T-cell (primary cell): ENCODE measurements around the gene FOXD2. TPM values are rescaled to one million over a fixed set of nuclear protein-coding genes. Genes with fewer than 3 reads are reported as not detected.
"Not testable (repeated sequence)": the region's sequence is repeated elsewhere in the genome, so short reads cannot be mapped to it uniquely, and the experiment has no call there.

Source experiments
- ATAC-seq, 4 experiments: fragments of 200-7000 bp in 3 of 4; fragments of 150-1000 bp in 1 of 4; cut with Tn5 transposase; replicated peaks in 1 of 4; 1 replicate in 3 of 4; 2 replicates in 1 of 4; pipeline ENCODE4 v1.10.0; 2021; ENCODE audit warnings: moderate library complexity in 3 of 4, mild to moderate bottlenecking in 2 of 4, moderate number of reproducible peaks in 1 of 4
- CTCF ChIA-PET, 2 donors: fragments of 300-600 bp; sonication (Branson Sonifier 250); formaldehyde crosslinking; loops; one replicate each; lab custom pipeline; 2022; ENCODE audit warnings: antibody characterized with exemption in 2 of 2; lab: Charles Lee
- POLR2A ChIA-PET, 2 donors: fragments of 300-600 bp; sonication (Branson Sonifier 250); formaldehyde crosslinking; loops; one replicate each; lab custom pipeline; 2022; ENCODE audit warnings: antibody characterized with exemption in 2 of 2; lab: Charles Lee
- DNase-seq, 35 experiments: peaks; one replicate each; pipeline versions ENCODE4 v3.0.0 to v3.0.0-alpha.2; 2013 to 2023
- H3K27ac ChIP-seq: one replicate; pipeline ENCODE4 v1.5.1; 2013; ENCODE audit warnings: low read length
- H3K27me3 ChIP-seq, 2 experiments: replicated peaks in 1 of 2; 1 replicate in 1 of 2; 2 replicates in 1 of 2; pipeline versions ENCODE4 v1.6.1 to v1.7.0; 2013; ENCODE audit warnings: low read length in 1 of 2, mixed read lengths in 1 of 2; ENCODE audit not compliant: control insufficient read depth in 2 of 2, insufficient read depth in 2 of 2; ENCODE audit errors: extremely low read depth in 1 of 2
- H3K36me3 ChIP-seq, 2 donors: 1 replicate in 1 of 2; 2 replicates in 1 of 2; pipeline versions ENCODE4 v1.6.1 to v1.7.0; 2013; ENCODE audit warnings: low read length in 1 of 2; ENCODE audit not compliant: control insufficient read depth in 2 of 2, insufficient read depth in 1 of 2; ENCODE audit errors: extremely low read depth in 1 of 2
- H3K4me1 ChIP-seq, 2 experiments: 1 replicate in 1 of 2; 2 replicates in 1 of 2; pipeline versions ENCODE4 v1.6.1 to v1.7.0; 2013; ENCODE audit warnings: low read length in 2 of 2, mixed read lengths in 1 of 2; ENCODE audit not compliant: insufficient read depth in 2 of 2, control insufficient read depth in 1 of 2; ENCODE audit errors: extremely low read depth in 1 of 2
- H3K4me3 ChIP-seq, 2 donors: 1 replicate in 1 of 2; 2 replicates in 1 of 2; pipeline versions ENCODE4 v1.5.1 to v1.7.0; 2013; ENCODE audit warnings: mild to moderate bottlenecking in 2 of 2, low read length in 1 of 2, moderate library complexity in 1 of 2; ENCODE audit not compliant: control insufficient read depth in 1 of 2; ENCODE audit errors: extremely low read depth in 1 of 2
- H3K9me3 ChIP-seq: 2 replicates; pipeline ENCODE4 v1.7.0; 2013
- H3K27ac Mint-ChIP-seq, 2 donors: one replicate each; pipeline ENCODE4 v1.8.0; 2020 to 2021; ENCODE audit warnings: mild to moderate bottlenecking in 2 of 2, mixed read lengths in 2 of 2
- H3K27me3 Mint-ChIP-seq, 2 donors: one replicate each; pipeline ENCODE4 v1.8.0; 2021 to 2022; ENCODE audit warnings: mixed read lengths in 2 of 2
- H3K36me3 Mint-ChIP-seq: one replicate; pipeline ENCODE4 v1.8.0; 2021; ENCODE audit warnings: mixed read lengths
- H3K4me1 Mint-ChIP-seq, 3 donors: one replicate each; pipeline ENCODE4 v1.8.0; 2020 to 2022; ENCODE audit warnings: mixed read lengths in 3 of 3, mild to moderate bottlenecking in 1 of 3
- H3K4me3 Mint-ChIP-seq, 3 donors: one replicate each; pipeline ENCODE4 v1.8.0; 2020 to 2022; ENCODE audit warnings: mild to moderate bottlenecking in 3 of 3, mixed read lengths in 3 of 3, moderate library complexity in 3 of 3
- H3K9me3 Mint-ChIP-seq, 3 donors: one replicate each; pipeline ENCODE4 v1.8.0; 2020 to 2022; ENCODE audit warnings: mixed read lengths in 3 of 3
- WGBS: methylation state at CpG from one replicate; pipeline ENCODE4 v1.1.5; 2013; ENCODE audit warnings: missing lambda C conversion rate; ENCODE audit not compliant: insufficient coverage; 5-methylcytosine and 5-hydroxymethylcytosine counted together
- total RNA-seq, 35 experiments: library from RNA in 6 of 35; stranded (reverse) in 6 of 35; fragments of 120-200 nt in 1 of 35; gene quantifications; one replicate each; pipeline versions ENCODE4 v1.2.1 to v1.2.4 and lab custom pipeline; 2013 to 2026

The FOXD2 gene
- total RNA-seq, 5 donors from 2014 or later (not counting 1 experiment from before 2014, with no cell fraction given) = 0.42 to 0.76 (median 0.56) TPM

DNA sequence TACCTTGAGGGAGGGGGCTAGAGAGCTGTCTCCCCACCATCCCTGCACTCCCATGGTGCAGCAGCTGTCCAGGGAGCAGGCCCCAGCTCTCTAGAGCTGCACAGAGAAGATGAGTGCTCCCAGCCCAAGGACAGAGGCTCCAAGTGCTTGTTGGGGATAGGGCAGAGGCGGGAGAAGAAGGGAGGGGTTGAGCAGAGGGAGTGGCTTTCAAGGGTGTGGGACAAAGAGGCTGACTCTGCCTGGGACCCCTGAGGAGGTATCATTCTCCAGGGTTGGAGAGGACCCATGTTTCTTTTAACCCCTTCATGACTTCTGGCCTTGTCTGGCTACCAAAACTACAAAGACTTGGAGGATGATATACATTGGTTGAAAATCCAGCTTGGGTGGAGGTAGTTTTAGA is 14.6 kb downstream of the FOXD2 start:
- no peak overlapping the region for H3K4me3 ChIP-seq
- Mint-ChIP-seq H3K4me1 (peaks cover 1 to 4% (median 2%) of the 10 kb centered on the region in 3 donors), H3K4me3 (no peak overlapping the region), H3K36me3 (no peaks in the 10 kb centered on the region), H3K27ac (no peak overlapping the region), H3K27me3 (peaks cover 72 to 73% of the 10 kb centered on the region in 2 donors), H3K9me3 (peaks cover 0 to 4% (median 0%) of the 10 kb centered on the region in 3 donors)
- ChIA-PET POLR2A (no interaction called here), CTCF (interaction anchor here in 1 of 2 donors (1.6 kb wide), 1 partner anchor 15 kb away, joined by 5 read pairs; no protein-coding TSS in a partner anchor)
- WGBS = no CpG with 5 or more reads among the region's 1 CpG
- H3K27ac ChIP-seq = no peak overlapping the region
- no peaks in the 10 kb centered on the region for H3K36me3 ChIP-seq
- H3K27me3 ChIP-seq = peaks cover 24 to 63% of the 10 kb centered on the region in 2 experiments
- H3K9me3 ChIP-seq = no peaks in the 10 kb centered on the region
- no peak for DNase-seq
- H3K4me1 ChIP-seq = peaks cover 0 to 7% of the 10 kb centered on the region in 2 experiments
- ATAC-seq = no peak

- H3K36me3 ChIP-seq, H3K4me3 Mint-ChIP-seq, POLR2A ChIA-PET, H3K9me3 ChIP-seq, H3K4me1 ChIP-seq, H3K4me1 Mint-ChIP-seq, ATAC-seq, H3K27ac Mint-ChIP-seq, DNase-seq, H3K9me3 Mint-ChIP-seq, H3K36me3 Mint-ChIP-seq, H3K27ac ChIP-seq, H3K4me3 ChIP-seq: not testable (repeated sequence)
- peaks cover 70 to 74% of the 10 kb centered on the region in 2 donors for H3K27me3 Mint-ChIP-seq
- CTCF ChIA-PET = interaction anchor here in 1 of 2 donors (1.6 kb wide), 1 partner anchor 16 kb away, joined by 5 read pairs; no protein-coding TSS in a partner anchor
- WGBS = no CpG with 5 or more reads among the region's 2 CpGs
- H3K27me3 ChIP-seq = peaks cover 24 to 57% of the 10 kb centered on the region in 2 experiments
Observed at GRCh38 chr1:47453910-47454309, 16.1 kb downstream of the FOXD2 start.

GRCh38 chr1:47456250-47456649 is 18.4 kb downstream of the FOXD2 start:
- no peak for DNase-seq
- ChIA-PET CTCF (no interaction called here), POLR2A (no interaction called here)
- Histone ChIP-seq H3K9me3 (no peaks in the 10 kb centered on the region), H3K27ac (no peak overlapping the region), H3K4me1 (no peaks in the 10 kb centered on the region), H3K36me3 (no peaks in the 10 kb centered on the region), H3K27me3 (peaks cover 23 to 44% of the 10 kb centered on the region in 2 experiments), H3K4me3 (no peak overlapping the region)
- WGBS = no CpG with 5 or more reads among the region's 4 CpGs
- H3K4me3 Mint-ChIP-seq = no peak overlapping the region
- H3K27me3 Mint-ChIP-seq = peaks cover 68% of the 10 kb centered on the region in 2 donors
- H3K9me3 Mint-ChIP-seq = peaks cover 0 to 4% (median 0%) of the 10 kb centered on the region in 3 donors
- no peaks in the 10 kb centered on the region for H3K36me3 Mint-ChIP-seq
- no peak overlapping the region for H3K27ac Mint-ChIP-seq
- H3K4me1 Mint-ChIP-seq = no peaks in the 10 kb centered on the region
- ATAC-seq = no peak

- H3K27ac ChIP-seq, H3K4me1 Mint-ChIP-seq, POLR2A ChIA-PET, H3K9me3 Mint-ChIP-seq, H3K9me3 ChIP-seq, CTCF ChIA-PET, H3K4me3 ChIP-seq, DNase-seq, H3K36me3 Mint-ChIP-seq, H3K27ac Mint-ChIP-seq, H3K4me3 Mint-ChIP-seq, H3K36me3 ChIP-seq, ATAC-seq, H3K4me1 ChIP-seq: not testable (repeated sequence)
- WGBS = 86% methylated on average over 12 of the region's 16 CpGs
- H3K27me3 ChIP-seq = peaks cover 26 to 34% of the 10 kb centered on the region in 2 experiments
- H3K27me3 Mint-ChIP-seq = peaks cover 64 to 68% of the 10 kb centered on the region in 2 donors
Observed at GRCh38 chr1:47457547-47457946, 19.7 kb downstream of the FOXD2 start.

DNA sequence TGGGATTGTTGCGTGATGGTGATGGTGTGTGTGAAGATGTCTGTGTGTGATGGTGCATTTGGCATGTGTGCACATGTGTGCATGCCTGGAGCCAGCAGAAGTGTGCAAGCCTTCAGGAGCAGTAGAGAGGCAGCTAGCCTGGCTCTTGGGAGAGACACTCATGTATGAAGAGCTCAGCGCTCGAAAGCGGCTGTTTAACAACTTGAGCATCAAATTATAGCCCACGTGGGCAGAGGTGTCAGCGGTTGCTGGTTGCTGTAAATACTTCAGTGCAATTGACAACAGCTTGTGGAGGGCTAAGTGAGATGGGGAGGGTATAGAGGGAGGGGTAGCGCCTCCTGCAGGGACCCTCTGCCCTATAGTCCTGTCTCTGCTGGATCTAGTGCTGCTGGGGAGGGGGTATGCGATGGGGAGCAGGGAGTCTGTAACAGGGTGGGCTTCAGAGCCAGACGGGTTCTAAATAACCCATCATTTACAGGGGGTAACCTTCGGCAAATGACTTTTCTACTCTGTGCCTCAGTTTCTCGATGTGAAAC is 21.5 kb downstream of the FOXD2 start:
- Histone ChIP-seq H3K4me3 (no peak overlapping the region), H3K4me1 (no peaks in the 10 kb centered on the region), H3K27ac (no peak overlapping the region), H3K36me3 (no peaks in the 10 kb centered on the region), H3K27me3 (peaks cover 24 to 46% of the 10 kb centered on the region in 2 experiments), H3K9me3 (no peaks in the 10 kb centered on the region)
- Mint-ChIP-seq H3K4me3 (no peak overlapping the region), H3K9me3 (peaks cover 0 to 4% (median 0%) of the 10 kb centered on the region in 3 donors), H3K27ac (no peak overlapping the region), H3K27me3 (peaks cover 64 to 70% of the 10 kb centered on the region in 2 donors), H3K36me3 (no peaks in the 10 kb centered on the region), H3K4me1 (no peaks in the 10 kb centered on the region)
- DNase-seq = no peak
- ChIA-PET CTCF (interaction anchor here in 1 of 2 donors (0.6 to 1.0 kb wide), 2 partner anchors 22 to 68 kb away, joined by 3 read pairs; no protein-coding TSS in a partner anchor), POLR2A (no interaction called here)
- 27% methylated on average over 7 of the region's 11 CpGs for WGBS
- ATAC-seq = no peak

DNA sequence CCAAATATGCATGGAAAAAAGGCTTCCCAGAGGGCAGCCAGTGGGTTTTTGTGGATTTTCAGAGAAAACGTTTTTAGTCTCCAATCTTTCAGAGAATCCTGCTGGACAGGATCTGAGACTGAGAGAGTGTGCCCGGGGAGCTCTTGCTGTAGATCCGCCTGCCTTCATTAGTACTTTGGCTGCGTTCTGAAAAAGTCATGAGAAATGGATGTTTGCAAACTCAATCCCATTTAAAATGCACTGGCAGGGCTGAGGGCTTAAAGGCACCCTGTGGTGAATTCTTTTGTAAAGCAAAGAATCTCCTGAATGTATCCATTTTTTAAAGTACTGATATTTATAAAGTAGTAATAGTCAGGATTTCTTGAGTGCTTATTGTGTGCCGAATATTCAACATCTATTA is 22.2 kb downstream of the FOXD2 start:
- Mint-ChIP-seq H3K27me3 (peaks cover 60 to 65% of the 10 kb centered on the region in 2 donors), H3K9me3 (peaks cover 0 to 4% (median 0%) of the 10 kb centered on the region in 3 donors), H3K36me3 (no peaks in the 10 kb centered on the region), H3K4me1 (no peaks in the 10 kb centered on the region), H3K4me3 (no peak overlapping the region), H3K27ac (no peak overlapping the region)
- Histone ChIP-seq H3K36me3 (no peaks in the 10 kb centered on the region), H3K9me3 (no peaks in the 10 kb centered on the region), H3K27ac (no peak overlapping the region), H3K4me1 (no peaks in the 10 kb centered on the region), H3K27me3 (peaks cover 21 to 43% of the 10 kb centered on the region in 2 experiments), H3K4me3 (no peak overlapping the region)
- WGBS = 40% methylated on average over 3 of the region's 5 CpGs
- ATAC-seq = no peak
- ChIA-PET POLR2A (no interaction called here), CTCF (no interaction called here)
- DNase-seq = no peak
